A549 (cell line): ENCODE measurements around the gene DTWD2. TPM values are rescaled to one million over a fixed set of nuclear protein-coding genes. Genes with fewer than 3 reads are reported as not detected.

Experiments
- ATAC-seq, 2 experiments: fragments of 200-7000 bp in 1 of 2; fragments of >200 bp in 1 of 2; cut with Nextera tagmentation in 1 of 2; cut with Tn5 transposase in 1 of 2; 3 replicates each; pipeline versions ENCODE4 v1.8.0 to v1.9.1; 2018 to 2020; ENCODE audit warnings: mild to moderate bottlenecking in 1 of 2, moderate library complexity in 1 of 2
- CTCF ChIA-PET: fragments of 300-600 bp; sonication (Branson Sonifier 250); formaldehyde crosslinking; extraction: SDS; loops from one replicate; lab custom pipeline; 2021; ENCODE audit warnings: antibody characterized with exemption, inconsistent platforms; lab: Yijun Ruan, JAX
- POLR2A ChIA-PET: fragments of 350-600 bp; formaldehyde crosslinking; extraction: SDS; loops from one replicate; lab custom pipeline; 2021; ENCODE audit warnings: antibody characterized with exemption, inconsistent platforms; lab: Yijun Ruan, JAX
- DNase-seq, 2 experiments: peaks; one replicate each; pipeline versions ENCODE4 v3.0.0 to v3.0.0-alpha.2; 2011 to 2016; ENCODE audit warnings: low read depth in 1 of 2, low spot score in 1 of 2
- FAIRE-seq: peaks from 2 replicates; lab custom pipeline; 2011; peaks lifted over from hg19 to GRCh38; lab: Jason Lieb, UNC
- H3K27ac ChIP-seq, 2 experiments: fragments of >200 bp; sonication (Bioruptor Twin); formaldehyde crosslinking; 3 replicates each; pipeline ENCODE4 v1.5.1; 2016 to 2017
- H3K4me1 ChIP-seq: fragments of >200 bp; sonication (Bioruptor Twin); formaldehyde crosslinking; 3 replicates; pipeline ENCODE4 v1.6.1; 2016
- H3K4me2 ChIP-seq: fragments of >200 bp; sonication (Bioruptor Twin); formaldehyde crosslinking; 3 replicates; pipeline ENCODE4 v1.6.1; 2016
- H3K4me3 ChIP-seq: fragments of >200 bp; sonication (Bioruptor Twin); formaldehyde crosslinking; 3 replicates; pipeline ENCODE4 v1.5.1; 2016
- H3K9me3 ChIP-seq: fragments of >200 bp; sonication (Bioruptor Twin); formaldehyde crosslinking; 3 replicates; pipeline ENCODE4 v1.6.1; 2016
- BCL3 ChIP-seq: fragments of >200 bp; sonication (Bioruptor Twin); formaldehyde crosslinking; IDR thresholded peaks from 3 replicates; pipeline ENCODE4 v1.6.1; 2016
- BHLHE40 ChIP-seq: IDR thresholded peaks from 2 replicates; pipeline ENCODE4 v1.6.1; 2012; ENCODE audit warnings: low read depth, low read length, inconsistent platforms
- CBX2 ChIP-seq: fragments of 200-600 bp; sonication (generic); IDR thresholded peaks from 2 replicates; pipeline ENCODE4 v1.6.1; 2016; ENCODE audit warnings: low read depth, mild to moderate bottlenecking, borderline replicate concordance
- CTCF ChIP-seq: fragments of >200 bp; sonication (Bioruptor Twin); formaldehyde crosslinking; IDR thresholded peaks from 3 replicates; pipeline ENCODE4 v1.5.1; 2016
- E2F6 ChIP-seq: IDR thresholded peaks from 2 replicates; pipeline ENCODE4 v1.6.1; 2012; ENCODE audit warnings: low read depth, borderline replicate concordance
- EHF ChIP-seq: fragments of 250-450 bp; sonication (Bioruptor Pico); IDR thresholded peaks from 2 replicates; pipeline ENCODE4 v1.5.0; 2020; ENCODE audit warnings: mild to moderate bottlenecking
- EHMT2 ChIP-seq: fragments of 200-600 bp; sonication (generic); IDR thresholded peaks from 2 replicates; pipeline ENCODE4 v1.6.1; 2016; ENCODE audit warnings: antibody characterized with exemption, low read depth, mild to moderate bottlenecking, moderate library complexity
- EP300 ChIP-seq, 2 experiments: fragments of >200 bp; sonication (Bioruptor Twin); formaldehyde crosslinking; IDR thresholded peaks; 2 replicates in 1 of 2; 3 replicates in 1 of 2; pipeline ENCODE4 v1.6.1; 2016 to 2017
- ESRRA ChIP-seq: fragments of 150-350 bp; IDR thresholded peaks from 2 replicates; pipeline ENCODE4 v1.6.1; 2014; ENCODE audit warnings: mild to moderate bottlenecking, low read length, borderline replicate concordance
- FOSB ChIP-seq: fragments of 250-450 bp; sonication (Bioruptor Pico); IDR thresholded peaks from 2 replicates; pipeline ENCODE4 v1.5.0; 2020; ENCODE audit warnings: mild to moderate bottlenecking, moderate library complexity
- GATA3 ChIP-seq: IDR thresholded peaks from 2 replicates; pipeline ENCODE4 v1.6.1; 2012; ENCODE audit warnings: borderline replicate concordance
- HEYL ChIP-seq: fragments of 250-450 bp; sonication (Bioruptor Pico); IDR thresholded peaks from 2 replicates; pipeline ENCODE4 v1.8.0; 2021; ENCODE audit warnings: mild to moderate bottlenecking, moderate library complexity
- HOXA7 ChIP-seq: fragments of 250-450 bp; sonication (Bioruptor Pico); IDR thresholded peaks from 2 replicates; pipeline ENCODE4 v1.5.0; 2020; ENCODE audit warnings: mild to moderate bottlenecking, moderate library complexity
- JUNB ChIP-seq: fragments of >200 bp; sonication (Bioruptor Twin); formaldehyde crosslinking; IDR thresholded peaks from 2 replicates; pipeline ENCODE4 v1.6.1; 2016
- MAFK ChIP-seq: fragments of 450-650 bp; IDR thresholded peaks from 2 replicates; pipeline ENCODE4 v1.6.1; 2014; ENCODE audit not compliant: partially characterized antibody
- POLR2A ChIP-seq: IDR thresholded peaks from 2 replicates; pipeline ENCODE4 v1.6.1; 2012; ENCODE audit warnings: mild to moderate bottlenecking, low read length
- RCOR1 ChIP-seq: fragments of 150-350 bp; IDR thresholded peaks from 2 replicates; pipeline ENCODE4 v1.6.1; 2014; ENCODE audit warnings: antibody characterized with exemption, low read length, low read depth
- SREBF2 ChIP-seq: fragments of 450-650 bp; IDR thresholded peaks from 2 replicates; pipeline ENCODE4 v1.6.1; 2014; ENCODE audit warnings: mild to moderate bottlenecking, moderate library complexity
- ZFP36 ChIP-seq: fragments of 450-650 bp; IDR thresholded peaks from 2 replicates; pipeline ENCODE4 v1.6.1; 2014; ENCODE audit warnings: borderline replicate concordance; ENCODE audit not compliant: partially characterized antibody
- ZNF302 ChIP-seq: fragments of 250-450 bp; sonication (Bioruptor Pico); IDR thresholded peaks from 2 replicates; pipeline ENCODE4 v1.9.0; 2021; ENCODE audit warnings: inconsistent platforms, mild to moderate bottlenecking, moderate library complexity
- ZSCAN20 ChIP-seq: fragments of 250-450 bp; sonication (Bioruptor Pico); IDR thresholded peaks from 2 replicates; pipeline ENCODE4 v1.8.0; 2022; ENCODE audit warnings: mild to moderate bottlenecking, moderate library complexity
- WGBS: methylation state at CpG from one replicate; pipeline ENCODE4 v1.1.6; 2017; ENCODE audit errors: missing lambda C conversion rate; 5-methylcytosine and 5-hydroxymethylcytosine counted together
- polyA plus RNA-seq, 4 experiments: library from polyadenylated mRNA; depleted of rRNA in 3 of 4; stranded (reverse); fragments of >200 nt; fragmentation: RNase III in 1 of 4; extraction: RNeasy Plus Mini Kit Qiagen cat#74134 plus additional on column Dnase treatment in 1 of 4; gene quantifications; 2 replicates in 3 of 4; 3 replicates in 1 of 4; pipeline ENCODE4 v1.2.3, GENCODE V29; 2011 to 2017

The DTWD2 gene
- polyA plus RNA-seq, 2 of the 4 experiments (the other 2 are of a cell fraction) = 3.7 to 4.8 TPM

- no peak for ATAC-seq
- CTCF ChIA-PET = no interaction called here
- Histone ChIP-seq H3K4me2 (no peak overlapping the region), H3K27ac (no peak overlapping the region), H3K4me1 (no peaks in the 10 kb centered on the region), H3K9me3 (peaks cover 8% of the 10 kb centered on the region; the same call in 1 of the 3 replicates), H3K4me3 (no peak overlapping the region)
- POLR2A ChIA-PET = no interaction called here
- no peak for TF ChIP-seq FOSB
- FAIRE-seq = no peak
- no peak for DNase-seq
These were observed 113.2 kb downstream of the DTWD2 start for GRCh38 chr5:118875131-118875530.

GRCh38 chr5:118873417-118873816 lies 114.9 kb downstream of the DTWD2 start:
- DNase-seq (no peak), ATAC-seq (no peak), FAIRE-seq (no peak)
- ChIA-PET CTCF (no interaction called here), POLR2A (no interaction called here)
- Histone ChIP-seq H3K9me3 (peaks cover 6% of the 10 kb centered on the region; the same call in 1 of the 3 replicates), H3K4me2 (no peak overlapping the region), H3K4me1 (no peaks in the 10 kb centered on the region), H3K4me3 (no peak overlapping the region), H3K27ac (no peak overlapping the region)
- 65% methylated on average over 6 of the region's 6 CpGs for WGBS
- TF ChIP-seq JUNB (no peak), MAFK (no peak), HOXA7 (CRISPR knock-in tag) (no peak), ZSCAN20 (CRISPR knock-in tag) (no peak), CTCF (no peak)

- H3K4me2 ChIP-seq = no peak overlapping the region
- FAIRE-seq (no peak), DNase-seq (no peak), ATAC-seq (no peak)
- CTCF ChIA-PET = no interaction called here
- H3K4me3 ChIP-seq = no peak overlapping the region
- no peaks in the 10 kb centered on the region for H3K4me1 ChIP-seq
- no peaks in the 10 kb centered on the region for H3K9me3 ChIP-seq
- POLR2A ChIA-PET = no interaction called here
- no peak for TF ChIP-seq GATA3
- TF ChIP-seq ZFP36 = no peak
- no peak for TF ChIP-seq BCL3
- TF ChIP-seq RCOR1 = no peak
- TF ChIP-seq CBX2 = no peak
- no peak for TF ChIP-seq EP300 (IDR thresholded peaks at IDR 0.05)
- TF ChIP-seq E2F6 = no peak
- TF ChIP-seq EHF (CRISPR knock-in tag) = no peak
- no peak for TF ChIP-seq POLR2A
- TF ChIP-seq HEYL (CRISPR knock-in tag) = no peak
- TF ChIP-seq SREBF2 = no peak
- TF ChIP-seq FOSB = no peak
- no peak for TF ChIP-seq BHLHE40
- TF ChIP-seq EHMT2 = no peak
- TF ChIP-seq ESRRA = no peak
- TF ChIP-seq ZNF302 (CRISPR knock-in tag) = no peak
- no peak for TF ChIP-seq MAFK
- TF ChIP-seq, all 56 proteins: peak for 0
- H3K27ac ChIP-seq = no peak overlapping the region
These were observed 125.0 kb downstream of the DTWD2 start for GRCh38 chr5:118863345-118863744.
